ENCODE measurements around the gene GRIN2A.

GRIN2A gene

GRCh38 chr16:9867176-9867575 lies 315.1 kb downstream of the GRIN2A start:
- Histone ChIP-seq H3K9ac (ENCODE audit: low read length) (no peak overlapping the region), H2BK12ac (ENCODE audit: low read length in 2 of 2) (no peak overlapping the region), H3K23ac (ENCODE audit: low read length in 2 of 2) (no peak overlapping the region), H3K9me3 (ENCODE audit: control insufficient read depth, low read length) (no peaks in the 10 kb centered on the region), H3K79me1 (replicated peaks; ENCODE audit: low read length, poor library complexity, severe bottlenecking) (no peaks in the 10 kb centered on the region), H3K14ac (ENCODE audit: low read length in 2 of 2) (no peak overlapping the region), H2AK5ac (ENCODE audit: low read length, severe bottlenecking) (no peak overlapping the region), H4K91ac (ENCODE audit: low read length) (no peak overlapping the region), H3K4me2 (ENCODE audit: low read length, poor library complexity, severe bottlenecking) (no peak overlapping the region), H2BK5ac (ENCODE audit: low read depth, low read length, poor library complexity, severe bottlenecking) (no peak overlapping the region), H2AFZ (ENCODE audit: low read depth, low read length) (no peak overlapping the region), H2BK15ac (ENCODE audit: low read depth, poor library complexity, severe bottlenecking) (no peak overlapping the region), H3K4me1 (ENCODE audit: control insufficient read depth, insufficient read depth, low read depth, low read length) (no peaks in the 10 kb centered on the region), H4K8ac (ENCODE audit: low read length) (no peak overlapping the region), H3K4me3 (ENCODE audit: insufficient read depth in 1 of 2, low read depth in 1 of 2, low read length in 2 of 2) (no peak overlapping the region), H3K18ac (ENCODE audit: low read depth in 1 of 2, low read length in 2 of 2) (no peak overlapping the region), H3K27ac (ENCODE audit: low read length, poor library complexity, severe bottlenecking) (no peak overlapping the region), H3K4ac (ENCODE audit: low read depth in 1 of 2, low read length in 2 of 2) (no peak overlapping the region), H3K36me3 (ENCODE audit: control insufficient read depth in 1 of 2, insufficient read depth in 2 of 2, low read depth in 1 of 2, low read length in 2 of 2) (no peaks in the 10 kb centered on the region), H2BK120ac (ENCODE audit: low read depth, low read length) (no peak overlapping the region), H3K27me3 (ENCODE audit: control insufficient read depth in 1 of 2, insufficient read depth in 1 of 2, low read length in 2 of 2) (no peaks in the 10 kb centered on the region)
- WGBS: 73% methylated on average over 1 of the region's 1 CpG
- no peak for DNase-seq

- no peak overlapping the region for H2BK15ac ChIP-seq (ENCODE audit: low read depth, poor library complexity, severe bottlenecking)
- no peak overlapping the region for H2BK120ac ChIP-seq (ENCODE audit: low read depth, low read length)
- no peak overlapping the region for H2BK5ac ChIP-seq (ENCODE audit: low read depth, low read length, poor library complexity, severe bottlenecking)
- H3K4me3 ChIP-seq (ENCODE audit: insufficient read depth in 1 of 2, low read depth in 1 of 2, low read length in 2 of 2): no peak overlapping the region
- H3K23ac ChIP-seq (ENCODE audit: low read length in 2 of 2): no peak overlapping the region
- no peaks in the 10 kb centered on the region for H3K9me3 ChIP-seq (ENCODE audit: control insufficient read depth, low read length)
- WGBS: 83% methylated on average over 3 of the region's 3 CpGs
- no peak overlapping the region for H2BK12ac ChIP-seq (ENCODE audit: low read length in 2 of 2)
- no peak overlapping the region for H3K18ac ChIP-seq (ENCODE audit: low read depth in 1 of 2, low read length in 2 of 2)
- DNase-seq: no peak
- no peak overlapping the region for H3K4me2 ChIP-seq (ENCODE audit: low read length, poor library complexity, severe bottlenecking)
- H3K4me1 ChIP-seq (ENCODE audit: control insufficient read depth, insufficient read depth, low read depth, low read length): no peaks in the 10 kb centered on the region
- H3K9ac ChIP-seq (ENCODE audit: low read length): no peak overlapping the region
- H2AFZ ChIP-seq (ENCODE audit: low read depth, low read length): no peak overlapping the region
- no peaks in the 10 kb centered on the region for H3K36me3 ChIP-seq (ENCODE audit: control insufficient read depth in 1 of 2, insufficient read depth in 2 of 2, low read depth in 1 of 2, low read length in 2 of 2)
- H3K14ac ChIP-seq (ENCODE audit: low read length in 2 of 2): no peak overlapping the region
- H4K8ac ChIP-seq (ENCODE audit: low read length): no peak overlapping the region
- H3K27ac ChIP-seq (ENCODE audit: low read length, poor library complexity, severe bottlenecking): no peak overlapping the region
- H4K91ac ChIP-seq (ENCODE audit: low read length): no peak overlapping the region
- no peaks in the 10 kb centered on the region for H3K27me3 ChIP-seq (ENCODE audit: control insufficient read depth in 1 of 2, insufficient read depth in 1 of 2, low read length in 2 of 2)
- H3K4ac ChIP-seq (ENCODE audit: low read depth in 1 of 2, low read length in 2 of 2): no peak overlapping the region
- H3K79me1 ChIP-seq (replicated peaks; ENCODE audit: low read length, poor library complexity, severe bottlenecking): no peaks in the 10 kb centered on the region
- H2AK5ac ChIP-seq (ENCODE audit: low read length, severe bottlenecking): no peak overlapping the region
Observed at GRCh38 chr16:9864461-9864860, 317.8 kb downstream of the GRIN2A start.

GRCh38 chr16:9862327-9862726 lies 319.9 kb downstream of the GRIN2A start:
- Histone ChIP-seq H2BK15ac (ENCODE audit: low read depth, poor library complexity, severe bottlenecking) (no peak overlapping the region), H3K18ac (ENCODE audit: low read depth in 1 of 2, low read length in 2 of 2) (no peak overlapping the region), H3K4me3 (ENCODE audit: insufficient read depth in 1 of 2, low read depth in 1 of 2, low read length in 2 of 2) (no peak overlapping the region), H2BK12ac (ENCODE audit: low read length in 2 of 2) (no peak overlapping the region), H3K79me1 (replicated peaks; ENCODE audit: low read length, poor library complexity, severe bottlenecking) (no peaks in the 10 kb centered on the region), H3K23ac (ENCODE audit: low read length in 2 of 2) (no peak overlapping the region), H3K14ac (ENCODE audit: low read length in 2 of 2) (no peak overlapping the region), H3K4me1 (ENCODE audit: control insufficient read depth, insufficient read depth, low read depth, low read length) (no peaks in the 10 kb centered on the region), H2AFZ (ENCODE audit: low read depth, low read length) (no peak overlapping the region), H3K4ac (ENCODE audit: low read depth in 1 of 2, low read length in 2 of 2) (no peak overlapping the region), H3K9me3 (ENCODE audit: control insufficient read depth, low read length) (no peaks in the 10 kb centered on the region), H3K27ac (ENCODE audit: low read length, poor library complexity, severe bottlenecking) (no peak overlapping the region), H3K27me3 (ENCODE audit: control insufficient read depth in 1 of 2, insufficient read depth in 1 of 2, low read length in 2 of 2) (no peaks in the 10 kb centered on the region), H3K36me3 (ENCODE audit: control insufficient read depth in 1 of 2, insufficient read depth in 2 of 2, low read depth in 1 of 2, low read length in 2 of 2) (no peaks in the 10 kb centered on the region), H3K9ac (ENCODE audit: low read length) (no peak overlapping the region), H4K8ac (ENCODE audit: low read length) (no peak overlapping the region), H2AK5ac (ENCODE audit: low read length, severe bottlenecking) (no peak overlapping the region), H2BK5ac (ENCODE audit: low read depth, low read length, poor library complexity, severe bottlenecking) (no peak overlapping the region), H2BK120ac (ENCODE audit: low read depth, low read length) (no peak overlapping the region), H3K4me2 (ENCODE audit: low read length, poor library complexity, severe bottlenecking) (no peak overlapping the region), H4K91ac (ENCODE audit: low read length) (no peak overlapping the region)
- 58% methylated on average over 4 of the region's 4 CpGs for WGBS
- DNase-seq: no peak

- no peak overlapping the region for H3K4me3 ChIP-seq (ENCODE audit: insufficient read depth in 1 of 2, low read depth in 1 of 2, low read length in 2 of 2)
- no peak overlapping the region for H2BK15ac ChIP-seq (ENCODE audit: low read depth, poor library complexity, severe bottlenecking)
- DNase-seq: no peak
- H3K23ac ChIP-seq (ENCODE audit: low read length in 2 of 2): no peak overlapping the region
- no peak overlapping the region for H2BK120ac ChIP-seq (ENCODE audit: low read depth, low read length)
- H4K91ac ChIP-seq (ENCODE audit: low read length): no peak overlapping the region
- WGBS: 100% methylated on average over 1 of the region's 2 CpGs
- no peak overlapping the region for H3K18ac ChIP-seq (ENCODE audit: low read depth in 1 of 2, low read length in 2 of 2)
- no peak overlapping the region for H3K4me2 ChIP-seq (ENCODE audit: low read length, poor library complexity, severe bottlenecking)
- H3K14ac ChIP-seq (ENCODE audit: low read length in 2 of 2): no peak overlapping the region
- no peak overlapping the region for H4K8ac ChIP-seq (ENCODE audit: low read length)
- no peaks in the 10 kb centered on the region for H3K79me1 ChIP-seq (replicated peaks; ENCODE audit: low read length, poor library complexity, severe bottlenecking)
- H3K4ac ChIP-seq (ENCODE audit: low read depth in 1 of 2, low read length in 2 of 2): no peak overlapping the region
- no peaks in the 10 kb centered on the region for H3K36me3 ChIP-seq (ENCODE audit: control insufficient read depth in 1 of 2, insufficient read depth in 2 of 2, low read depth in 1 of 2, low read length in 2 of 2)
- H2AFZ ChIP-seq (ENCODE audit: low read depth, low read length): no peak overlapping the region
- no peak overlapping the region for H2AK5ac ChIP-seq (ENCODE audit: low read length, severe bottlenecking)
- H3K9ac ChIP-seq (ENCODE audit: low read length): peak overlapping the region; percentile 62
- H3K9me3 ChIP-seq (ENCODE audit: control insufficient read depth, low read length): no peaks in the 10 kb centered on the region
- H3K27ac ChIP-seq (ENCODE audit: low read length, poor library complexity, severe bottlenecking): no peak overlapping the region
- H2BK5ac ChIP-seq (ENCODE audit: low read depth, low read length, poor library complexity, severe bottlenecking): no peak overlapping the region
- H3K4me1 ChIP-seq (ENCODE audit: control insufficient read depth, insufficient read depth, low read depth, low read length): no peaks in the 10 kb centered on the region
- H3K27me3 ChIP-seq (ENCODE audit: control insufficient read depth in 1 of 2, insufficient read depth in 1 of 2, low read length in 2 of 2): no peaks in the 10 kb centered on the region
- H2BK12ac ChIP-seq (ENCODE audit: low read length in 2 of 2): no peak overlapping the region
Observed at GRCh38 chr16:9860876-9861275, 321.4 kb downstream of the GRIN2A start.
